GM12865 (cell line): ENCODE measurements around the gene MAD1L1.

Experiments used
- DNase-seq: peaks from one replicate; pipeline ENCODE4 v3.0.0; 2010; ENCODE audit warnings: low read depth
- H3K4me3 ChIP-seq: 2 replicates; pipeline ENCODE4 v1.5.1; 2011; ENCODE audit warnings: mild to moderate bottlenecking, low read depth, low read length, control low read depth
- TF ChIP-seq, protein P1 (sequence below): IDR thresholded peaks from 2 replicates; pipeline ENCODE4 v1.5.1; 2011; ENCODE audit warnings: low read length, control low read depth, low read depth, inconsistent platforms; ENCODE audit not compliant: insufficient read depth; ENCODE audit errors: missing control alignments

The MAD1L1 gene

DNA sequence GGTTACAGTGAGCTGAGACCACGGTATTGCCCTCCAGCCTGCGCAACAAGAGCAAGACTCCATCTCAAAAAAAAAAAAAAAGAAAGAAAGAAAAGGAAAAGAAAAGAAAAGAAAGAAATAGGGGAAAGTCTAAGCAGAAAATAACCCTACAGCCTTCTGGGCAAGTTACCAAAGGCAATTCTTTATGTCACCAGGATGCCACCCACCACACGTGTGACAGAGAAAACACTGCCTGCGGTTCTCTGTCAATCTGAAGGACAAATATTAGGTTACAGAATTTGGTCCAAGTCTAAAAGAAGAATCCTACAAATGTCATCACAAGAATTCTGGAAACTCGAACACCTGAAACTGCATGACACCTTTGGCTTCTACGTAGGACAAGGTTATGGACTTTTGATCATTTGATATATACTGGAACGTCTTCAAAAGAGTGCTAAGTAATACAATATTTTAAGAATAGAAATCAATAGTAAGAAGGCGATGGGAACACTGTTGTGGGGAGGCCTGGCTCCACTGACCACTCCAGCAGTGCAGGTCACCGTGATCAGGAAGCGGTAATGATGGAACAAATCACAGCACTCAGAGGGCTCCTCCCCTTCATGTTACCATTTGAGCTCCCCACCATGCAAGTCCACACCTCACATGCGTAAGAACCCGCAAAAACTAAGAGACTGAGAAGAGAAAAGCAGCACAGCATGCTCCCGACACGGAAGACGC lies 75.8 kb downstream of the MAD1L1 start:
- no peak for DNase-seq
- TF ChIP-seq, protein P1, sequence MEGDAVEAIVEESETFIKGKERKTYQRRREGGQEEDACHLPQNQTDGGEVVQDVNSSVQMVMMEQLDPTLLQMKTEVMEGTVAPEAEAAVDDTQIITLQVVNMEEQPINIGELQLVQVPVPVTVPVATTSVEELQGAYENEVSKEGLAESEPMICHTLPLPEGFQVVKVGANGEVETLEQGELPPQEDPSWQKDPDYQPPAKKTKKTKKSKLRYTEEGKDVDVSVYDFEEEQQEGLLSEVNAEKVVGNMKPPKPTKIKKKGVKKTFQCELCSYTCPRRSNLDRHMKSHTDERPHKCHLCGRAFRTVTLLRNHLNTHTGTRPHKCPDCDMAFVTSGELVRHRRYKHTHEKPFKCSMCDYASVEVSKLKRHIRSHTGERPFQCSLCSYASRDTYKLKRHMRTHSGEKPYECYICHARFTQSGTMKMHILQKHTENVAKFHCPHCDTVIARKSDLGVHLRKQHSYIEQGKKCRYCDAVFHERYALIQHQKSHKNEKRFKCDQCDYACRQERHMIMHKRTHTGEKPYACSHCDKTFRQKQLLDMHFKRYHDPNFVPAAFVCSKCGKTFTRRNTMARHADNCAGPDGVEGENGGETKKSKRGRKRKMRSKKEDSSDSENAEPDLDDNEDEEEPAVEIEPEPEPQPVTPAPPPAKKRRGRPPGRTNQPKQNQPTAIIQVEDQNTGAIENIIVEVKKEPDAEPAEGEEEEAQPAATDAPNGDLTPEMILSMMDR = no peak
- no peak overlapping the region for H3K4me3 ChIP-seq

DNA sequence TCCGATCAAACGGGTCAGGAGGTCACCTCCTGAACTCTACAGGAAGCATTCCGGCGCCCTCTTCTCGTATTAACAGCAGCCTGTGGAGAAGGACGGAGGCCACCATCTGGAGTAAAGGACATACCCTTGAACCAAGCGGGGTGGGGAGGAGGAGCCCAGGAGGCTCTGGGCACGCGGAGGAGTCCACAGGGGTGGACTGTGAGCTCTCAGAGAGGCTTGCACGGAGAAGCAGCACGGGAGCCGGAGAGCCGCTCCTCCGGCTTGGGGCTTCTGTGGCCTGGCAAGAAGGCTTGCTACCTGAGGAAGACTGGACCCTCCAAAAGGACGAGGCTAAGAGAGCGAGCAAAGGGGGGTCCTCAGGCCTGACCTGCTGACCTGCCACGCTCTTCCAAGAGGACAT lies 77.9 kb downstream of the MAD1L1 start:
- no peak for DNase-seq
- TF ChIP-seq, protein P1 = no peak
- H3K4me3 ChIP-seq = no peak overlapping the region

DNA sequence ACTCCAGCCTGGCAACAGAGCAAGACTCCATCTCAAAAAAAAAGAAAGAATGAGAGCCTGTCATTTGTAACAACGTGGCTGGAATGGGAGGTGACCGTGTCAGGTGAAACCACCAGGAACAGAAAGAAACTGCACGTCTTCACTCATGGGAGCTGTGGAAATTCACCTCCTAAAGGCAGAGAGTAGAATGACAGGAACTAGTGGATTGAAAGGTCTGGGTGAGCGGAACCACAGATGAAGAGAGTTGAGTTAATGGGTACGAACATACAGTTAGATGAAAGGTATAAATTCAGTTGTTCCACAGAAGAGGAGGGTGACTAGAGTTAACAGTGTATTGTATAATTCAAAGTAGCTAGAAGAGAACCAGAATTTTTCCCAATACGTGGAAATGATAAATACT lies 78.6 kb downstream of the MAD1L1 start:
- DNase-seq = no peak
- no peak overlapping the region for H3K4me3 ChIP-seq
- TF ChIP-seq, protein P1 = no peak

DNA sequence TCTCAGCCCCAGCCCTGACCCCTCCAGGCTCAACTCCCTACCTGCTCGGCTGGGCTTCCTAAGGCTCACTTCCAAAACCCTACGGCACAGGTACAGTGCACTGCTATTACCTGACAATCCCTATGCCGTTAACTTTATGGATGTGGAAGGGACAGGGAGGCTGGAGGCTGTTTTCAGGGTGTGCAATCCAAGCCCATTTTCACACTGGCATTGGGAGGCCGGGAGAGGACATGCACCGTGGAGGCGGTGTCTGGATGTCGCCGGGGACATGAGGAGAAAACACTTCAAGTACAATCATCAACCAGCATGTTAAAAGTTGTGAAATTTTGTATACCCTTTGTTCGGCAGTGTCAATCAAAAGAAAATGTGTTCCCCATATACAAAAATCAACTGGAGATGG lies 80.1 kb downstream of the MAD1L1 start:
- no peak for DNase-seq
- TF ChIP-seq, protein P1 = no peak
- H3K4me3 ChIP-seq = no peak overlapping the region

DNA sequence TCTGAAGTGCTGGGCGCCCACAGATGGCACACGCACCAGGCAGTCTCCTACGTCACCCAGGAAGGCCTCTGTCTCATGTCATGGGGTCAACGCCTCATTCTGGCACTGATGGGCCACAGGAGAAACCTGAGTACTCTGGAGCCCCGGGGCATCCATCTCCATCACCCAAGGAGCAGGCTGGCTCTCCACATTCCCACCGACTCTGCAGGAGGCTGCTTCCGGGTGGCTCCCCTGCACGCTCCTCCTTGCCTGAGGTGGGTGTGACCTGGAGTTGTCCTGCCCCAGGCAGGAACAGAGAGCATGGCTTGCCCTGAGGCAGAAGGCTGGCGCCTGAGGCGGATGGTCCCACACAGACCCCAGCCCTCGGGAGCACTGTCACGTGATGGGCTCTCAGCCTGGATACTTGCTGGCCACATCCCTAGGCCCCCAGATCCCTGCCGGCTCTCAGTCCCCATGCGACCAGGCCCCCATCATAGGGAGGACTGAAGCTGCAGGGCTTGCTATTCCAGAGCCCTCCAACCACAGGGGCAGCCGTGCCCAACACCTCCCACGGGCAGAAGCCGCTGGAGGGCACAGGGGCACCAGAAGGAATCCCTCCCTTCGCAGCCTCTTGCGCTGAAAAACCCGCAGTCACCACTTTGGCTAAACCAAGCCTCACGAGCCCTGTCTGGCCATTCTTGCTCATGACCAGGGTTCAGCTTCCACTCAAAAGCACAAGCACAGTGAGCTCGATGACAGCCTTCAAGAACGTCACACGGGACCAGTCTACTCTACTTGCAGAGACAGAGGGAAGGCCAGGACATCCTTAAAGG lies 80.7 kb downstream of the MAD1L1 start:
- TF ChIP-seq, protein P1 = no peak
- no peak for DNase-seq

DNA sequence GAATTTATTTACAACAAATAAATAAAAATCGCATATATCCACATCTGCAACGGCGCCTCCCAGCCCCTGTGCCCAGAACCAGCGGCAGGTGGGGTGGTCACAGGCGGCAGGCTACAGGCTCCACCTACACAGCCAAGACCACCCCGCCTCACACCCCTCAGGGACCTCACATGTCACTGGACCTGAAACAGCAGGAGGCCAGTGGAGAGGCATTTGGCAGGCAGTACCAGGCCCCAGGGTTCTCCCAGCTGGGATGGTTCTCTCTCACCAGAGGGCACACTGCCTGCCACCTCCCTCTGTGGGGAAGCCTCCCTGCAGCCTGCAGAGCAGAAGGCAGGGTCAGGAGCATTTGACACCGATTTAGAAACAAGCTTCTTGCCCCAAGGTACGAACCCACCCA lies 81.5 kb downstream of the MAD1L1 start:
- H3K4me3 ChIP-seq = no peak overlapping the region
- no peak for DNase-seq
- TF ChIP-seq, protein P1 = no peak

More for the DNA sequence above, 80.7 kb downstream of the MAD1L1 start:
- H3K4me3 ChIP-seq = no peak overlapping the region
